GM23338 (cell line): ENCODE measurements around the gene RNF41. TPM values are rescaled to one million over a fixed set of nuclear protein-coding genes. Genes with fewer than 3 reads are reported as not detected.

Experiments
- ATAC-seq: fragments of 200-7000 bp; cut with Tn5 transposase; 3 replicates; pipeline ENCODE4 v1.9.1; 2020
- DNase-seq: peaks from one replicate; pipeline ENCODE4 v3.0.0-alpha.2; 2015; ENCODE audit warnings: low spot score
- H2AFZ ChIP-seq: fragments of 200-600 bp; sonication (generic); 2 replicates; pipeline ENCODE4 v1.8.0; 2016; ENCODE audit warnings: antibody characterized with exemption, mild to moderate bottlenecking, moderate library complexity
- H3F3A ChIP-seq: fragments of 200-600 bp; sonication (generic); replicated peaks from 2 replicates; pipeline ENCODE4 v1.8.0; 2017; ENCODE audit warnings: antibody characterized with exemption, mixed run types, low read depth
- H3K27ac ChIP-seq: fragments of 200-600 bp; sonication (generic); 2 replicates; pipeline ENCODE4 v1.6.1; 2016; ENCODE audit warnings: low read depth
- H3K27me3 ChIP-seq: fragments of 200-600 bp; sonication (generic); 2 replicates; pipeline ENCODE4 v1.8.0; 2016; ENCODE audit warnings: mild to moderate bottlenecking, mixed run types, moderate library complexity; ENCODE audit not compliant: insufficient read depth
- H3K36me3 ChIP-seq: fragments of 200-600 bp; sonication (generic); 2 replicates; pipeline ENCODE4 v1.8.0; 2016; ENCODE audit warnings: mild to moderate bottlenecking; ENCODE audit not compliant: insufficient read depth
- H3K4me1 ChIP-seq: fragments of 200-600 bp; sonication (generic); 2 replicates; pipeline ENCODE4 v1.8.0; 2016; ENCODE audit warnings: mild to moderate bottlenecking, moderate library complexity; ENCODE audit not compliant: insufficient read depth
- H3K4me2 ChIP-seq: fragments of 200-600 bp; sonication (generic); 2 replicates; pipeline ENCODE4 v1.7.1; 2017; ENCODE audit warnings: mixed run types
- H3K4me3 ChIP-seq: fragments of 200-600 bp; sonication (generic); 2 replicates; pipeline ENCODE4 v1.6.1; 2016; ENCODE audit warnings: mixed run types
- H3K79me2 ChIP-seq: fragments of 200-600 bp; sonication (generic); replicated peaks from 2 replicates; pipeline ENCODE4 v1.8.0; 2017; ENCODE audit warnings: mild to moderate bottlenecking; ENCODE audit not compliant: insufficient read depth
- H3K9me2 ChIP-seq: fragments of 200-600 bp; sonication (generic); 2 replicates; pipeline ENCODE4 v1.8.0; 2017; ENCODE audit not compliant: insufficient read depth
- H4K20me1 ChIP-seq: fragments of 200-600 bp; sonication (generic); replicated peaks from 2 replicates; pipeline ENCODE4 v1.8.0; 2017; ENCODE audit warnings: mild to moderate bottlenecking; ENCODE audit not compliant: insufficient read depth
- H3K27ac Mint-ChIP-seq: 2 replicates; pipeline ENCODE4 v1.8.0; 2020; ENCODE audit warnings: inconsistent platforms, mild to moderate bottlenecking, moderate library complexity, mixed read lengths
- H3K27me3 Mint-ChIP-seq: 3 replicates; pipeline ENCODE4 v1.8.0; 2022; ENCODE audit warnings: low read depth, mild to moderate bottlenecking, moderate library complexity, mixed read lengths, inconsistent platforms; ENCODE audit not compliant: insufficient read depth, poor library complexity
- H3K36me3 Mint-ChIP-seq: 3 replicates; pipeline ENCODE4 v1.8.0; 2021; ENCODE audit warnings: low read depth, mild to moderate bottlenecking, inconsistent platforms, moderate library complexity, mixed read lengths
- H3K4me1 Mint-ChIP-seq: 3 replicates; pipeline ENCODE4 v1.8.0; 2020; ENCODE audit warnings: mild to moderate bottlenecking, inconsistent platforms, mixed read lengths
- H3K4me3 Mint-ChIP-seq: 3 replicates; pipeline ENCODE4 v1.8.0; 2021; ENCODE audit warnings: moderate library complexity, mild to moderate bottlenecking, inconsistent platforms, mixed read lengths
- H3K9me3 Mint-ChIP-seq: 3 replicates; pipeline ENCODE4 v1.8.0; 2020; ENCODE audit warnings: moderate library complexity, mild to moderate bottlenecking, inconsistent platforms, mixed read lengths
- CREB1 ChIP-seq: fragments of 250-450 bp; sonication (Bioruptor Pico); IDR thresholded peaks from 2 replicates; pipeline ENCODE4 v1.5.0; 2020; ENCODE audit warnings: low read depth, mild to moderate bottlenecking, moderate library complexity
- CTCF ChIP-seq, 2 experiments: fragments of 200-600 bp in 1 of 2; sonication (generic) in 1 of 2; conservative IDR thresholded peaks; 2 replicates each; pipeline versions ENCODE4 v1.5.1 to v1.6.1; 2016 to 2017; ENCODE audit warnings: antibody characterized with exemption in 2 of 2, low read depth in 2 of 2, mild to moderate bottlenecking in 2 of 2, moderate library complexity in 1 of 2
- EZH2 ChIP-seq: fragments of 200-600 bp; sonication (generic); IDR thresholded peaks from one replicate; pipeline ENCODE4 v1.8.0; 2017; ENCODE audit warnings: antibody characterized with exemption, mild to moderate bottlenecking, low read depth; ENCODE audit not compliant: unreplicated experiment
- EZH2phosphoT487 ChIP-seq: fragments of 200-600 bp; sonication (generic); IDR thresholded peaks from one replicate; pipeline ENCODE4 v1.8.1; 2018; ENCODE audit warnings: antibody characterized with exemption; ENCODE audit not compliant: unreplicated experiment
- JUNB ChIP-seq: IDR thresholded peaks from one replicate; pipeline ENCODE4 v1.6.1; 2016; ENCODE audit warnings: antibody characterized with exemption; ENCODE audit not compliant: unreplicated experiment
- NANOG ChIP-seq: IDR thresholded peaks from 2 replicates; pipeline ENCODE4 v1.6.1; 2016; ENCODE audit warnings: antibody characterized with exemption, borderline replicate concordance
- POLR2AphosphoS5 ChIP-seq: IDR thresholded peaks from 2 replicates; pipeline ENCODE4 v1.6.1; 2016; ENCODE audit warnings: antibody characterized with exemption, low read depth
- STAT1 ChIP-seq: IDR thresholded peaks from one replicate; pipeline ENCODE4 v1.6.1; 2016; ENCODE audit warnings: antibody characterized with exemption; ENCODE audit not compliant: unreplicated experiment
- ZNF114 ChIP-seq: fragments of 250-450 bp; sonication (Bioruptor Pico); IDR thresholded peaks from 2 replicates; pipeline ENCODE4 v1.5.0; 2020; ENCODE audit warnings: mild to moderate bottlenecking, moderate library complexity
- ZNF331 ChIP-seq: fragments of 250-450 bp; sonication (Bioruptor Pico); IDR thresholded peaks from 2 replicates; pipeline ENCODE4 v1.5.0; 2020; ENCODE audit warnings: low read depth, mild to moderate bottlenecking, moderate library complexity
- polyA plus RNA-seq: library from polyadenylated mRNA; unstranded; fragments of >200 nt; fragmentation: Nextera tagmentation; extraction: Ambion mirVana; gene quantifications from 2 replicates; pipeline ENCODE4 v1.2.1, GENCODE V29; 2016
- total RNA-seq: library from RNA; depleted of rRNA; stranded (reverse); fragments of >200 nt; shearing (Covaris generic); gene quantifications from 2 replicates; pipeline ENCODE4 v1.2.3, GENCODE V29; 2014
- TF ChIP-seq, protein P1 (sequence below): IDR thresholded peaks from 2 replicates; pipeline ENCODE4 v1.6.1; 2016; ENCODE audit warnings: antibody characterized with exemption
- TF ChIP-seq, protein P2 (sequence below): fragments of 250-450 bp; sonication (Bioruptor Pico); IDR thresholded peaks from 2 replicates; pipeline ENCODE4 v1.5.0; 2020; ENCODE audit warnings: mild to moderate bottlenecking, moderate library complexity
- TF ChIP-seq, protein P3 (sequence below): IDR thresholded peaks from one replicate; pipeline ENCODE4 v1.6.1; 2018; ENCODE audit warnings: antibody characterized with exemption; ENCODE audit not compliant: unreplicated experiment

Gene RNF41
- total and polyA plus RNA-seq, 2 experiments from 2014 or later = 15.3 to 77.1 TPM

GRCh38 chr12:56169229-56169759 lies 52.4 kb downstream of the RNF41 start:
- 0 out of 2 replicates have a peak, but pooled peaks cover 8% of the 10 kb centered on the region for H4K20me1 ChIP-seq
- H3K9me3 Mint-ChIP-seq = no peaks in the 10 kb centered on the region
- ATAC-seq (no peak), DNase-seq (no peak)
- H3K4me2 ChIP-seq = no peak overlapping the region
- H3F3A ChIP-seq = peaks cover 28% of the 10 kb centered on the region
- peaks cover 93% of the 10 kb centered on the region for H3K36me3 Mint-ChIP-seq
- H2AFZ ChIP-seq = no peak overlapping the region
- H3K4me1 Mint-ChIP-seq = no peaks in the 10 kb centered on the region
- no peak overlapping the region for H3K27ac ChIP-seq
- H3K4me1 ChIP-seq = no peaks in the 10 kb centered on the region
- peaks cover 7% of the 10 kb centered on the region for H3K27me3 Mint-ChIP-seq
- no peaks in the 10 kb centered on the region for H3K9me2 ChIP-seq
- H3K4me3 Mint-ChIP-seq = no peak overlapping the region
- TF ChIP-seq CTCF (conservative IDR thresholded peaks at IDR 0.05; ENCODE audit: low read depth in 2 of 2) (no peak), NANOG (no peak), EZH2 (no peak), CREB1 (CRISPR knock-in tag) (no peak), ZNF114 (no peak), STAT1 (no peak), POLR2AphosphoS5 (no peak), JUNB (no peak), EZH2phosphoT487 (no peak), ZNF331 (no peak)
- TF ChIP-seq, protein P1, sequence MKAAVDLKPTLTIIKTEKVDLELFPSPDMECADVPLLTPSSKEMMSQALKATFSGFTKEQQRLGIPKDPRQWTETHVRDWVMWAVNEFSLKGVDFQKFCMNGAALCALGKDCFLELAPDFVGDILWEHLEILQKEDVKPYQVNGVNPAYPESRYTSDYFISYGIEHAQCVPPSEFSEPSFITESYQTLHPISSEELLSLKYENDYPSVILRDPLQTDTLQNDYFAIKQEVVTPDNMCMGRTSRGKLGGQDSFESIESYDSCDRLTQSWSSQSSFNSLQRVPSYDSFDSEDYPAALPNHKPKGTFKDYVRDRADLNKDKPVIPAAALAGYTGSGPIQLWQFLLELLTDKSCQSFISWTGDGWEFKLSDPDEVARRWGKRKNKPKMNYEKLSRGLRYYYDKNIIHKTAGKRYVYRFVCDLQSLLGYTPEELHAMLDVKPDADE = no peak
- TF ChIP-seq, protein P2, sequence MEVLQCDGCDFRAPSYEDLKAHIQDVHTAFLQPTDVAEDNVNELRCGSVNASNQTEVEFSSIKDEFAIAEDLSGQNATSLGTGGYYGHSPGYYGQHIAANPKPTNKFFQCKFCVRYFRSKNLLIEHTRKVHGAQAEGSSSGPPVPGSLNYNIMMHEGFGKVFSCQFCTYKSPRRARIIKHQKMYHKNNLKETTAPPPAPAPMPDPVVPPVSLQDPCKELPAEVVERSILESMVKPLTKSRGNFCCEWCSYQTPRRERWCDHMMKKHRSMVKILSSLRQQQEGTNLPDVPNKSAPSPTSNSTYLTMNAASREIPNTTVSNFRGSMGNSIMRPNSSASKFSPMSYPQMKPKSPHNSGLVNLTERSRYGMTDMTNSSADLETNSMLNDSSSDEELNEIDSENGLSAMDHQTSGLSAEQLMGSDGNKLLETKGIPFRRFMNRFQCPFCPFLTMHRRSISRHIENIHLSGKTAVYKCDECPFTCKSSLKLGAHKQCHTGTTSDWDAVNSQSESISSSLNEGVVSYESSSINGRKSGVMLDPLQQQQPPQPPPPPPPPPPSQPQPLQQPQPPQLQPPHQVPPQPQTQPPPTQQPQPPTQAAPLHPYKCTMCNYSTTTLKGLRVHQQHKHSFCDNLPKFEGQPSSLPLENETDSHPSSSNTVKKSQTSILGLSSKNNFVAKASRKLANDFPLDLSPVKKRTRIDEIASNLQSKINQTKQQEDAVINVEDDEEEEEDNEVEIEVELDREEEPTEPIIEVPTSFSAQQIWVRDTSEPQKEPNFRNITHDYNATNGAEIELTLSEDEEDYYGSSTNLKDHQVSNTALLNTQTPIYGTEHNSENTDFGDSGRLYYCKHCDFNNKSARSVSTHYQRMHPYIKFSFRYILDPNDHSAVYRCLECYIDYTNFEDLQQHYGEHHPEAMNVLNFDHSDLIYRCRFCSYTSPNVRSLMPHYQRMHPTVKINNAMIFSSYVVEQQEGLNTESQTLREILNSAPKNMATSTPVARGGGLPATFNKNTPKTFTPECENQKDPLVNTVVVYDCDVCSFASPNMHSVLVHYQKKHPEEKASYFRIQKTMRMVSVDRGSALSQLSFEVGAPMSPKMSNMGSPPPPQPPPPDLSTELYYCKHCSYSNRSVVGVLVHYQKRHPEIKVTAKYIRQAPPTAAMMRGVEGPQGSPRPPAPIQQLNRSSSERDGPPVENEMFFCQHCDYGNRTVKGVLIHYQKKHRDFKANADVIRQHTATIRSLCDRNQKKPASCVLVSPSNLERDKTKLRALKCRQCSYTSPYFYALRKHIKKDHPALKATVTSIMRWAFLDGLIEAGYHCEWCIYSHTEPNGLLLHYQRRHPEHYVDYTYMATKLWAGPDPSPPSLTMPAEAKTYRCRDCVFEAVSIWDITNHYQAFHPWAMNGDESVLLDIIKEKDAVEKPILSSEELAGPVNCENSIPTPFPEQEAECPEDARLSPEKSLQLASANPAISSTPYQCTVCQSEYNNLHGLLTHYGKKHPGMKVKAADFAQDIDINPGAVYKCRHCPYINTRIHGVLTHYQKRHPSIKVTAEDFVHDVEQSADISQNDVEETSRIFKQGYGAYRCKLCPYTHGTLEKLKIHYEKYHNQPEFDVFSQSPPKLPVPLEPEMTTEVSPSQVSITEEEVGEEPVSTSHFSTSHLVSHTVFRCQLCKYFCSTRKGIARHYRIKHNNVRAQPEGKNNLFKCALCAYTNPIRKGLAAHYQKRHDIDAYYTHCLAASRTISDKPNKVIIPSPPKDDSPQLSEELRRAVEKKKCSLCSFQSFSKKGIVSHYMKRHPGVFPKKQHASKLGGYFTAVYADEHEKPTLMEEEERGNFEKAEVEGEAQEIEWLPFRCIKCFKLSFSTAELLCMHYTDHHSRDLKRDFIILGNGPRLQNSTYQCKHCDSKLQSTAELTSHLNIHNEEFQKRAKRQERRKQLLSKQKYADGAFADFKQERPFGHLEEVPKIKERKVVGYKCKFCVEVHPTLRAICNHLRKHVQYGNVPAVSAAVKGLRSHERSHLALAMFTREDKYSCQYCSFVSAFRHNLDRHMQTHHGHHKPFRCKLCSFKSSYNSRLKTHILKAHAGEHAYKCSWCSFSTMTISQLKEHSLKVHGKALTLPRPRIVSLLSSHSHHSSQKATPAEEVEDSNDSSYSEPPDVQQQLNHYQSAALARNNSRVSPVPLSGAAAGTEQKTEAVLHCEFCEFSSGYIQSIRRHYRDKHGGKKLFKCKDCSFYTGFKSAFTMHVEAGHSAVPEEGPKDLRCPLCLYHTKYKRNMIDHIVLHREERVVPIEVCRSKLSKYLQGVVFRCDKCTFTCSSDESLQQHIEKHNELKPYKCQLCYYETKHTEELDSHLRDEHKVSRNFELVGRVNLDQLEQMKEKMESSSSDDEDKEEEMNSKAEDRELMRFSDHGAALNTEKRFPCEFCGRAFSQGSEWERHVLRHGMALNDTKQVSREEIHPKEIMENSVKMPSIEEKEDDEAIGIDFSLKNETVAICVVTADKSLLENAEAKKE = no peak
- TF ChIP-seq, protein P3, sequence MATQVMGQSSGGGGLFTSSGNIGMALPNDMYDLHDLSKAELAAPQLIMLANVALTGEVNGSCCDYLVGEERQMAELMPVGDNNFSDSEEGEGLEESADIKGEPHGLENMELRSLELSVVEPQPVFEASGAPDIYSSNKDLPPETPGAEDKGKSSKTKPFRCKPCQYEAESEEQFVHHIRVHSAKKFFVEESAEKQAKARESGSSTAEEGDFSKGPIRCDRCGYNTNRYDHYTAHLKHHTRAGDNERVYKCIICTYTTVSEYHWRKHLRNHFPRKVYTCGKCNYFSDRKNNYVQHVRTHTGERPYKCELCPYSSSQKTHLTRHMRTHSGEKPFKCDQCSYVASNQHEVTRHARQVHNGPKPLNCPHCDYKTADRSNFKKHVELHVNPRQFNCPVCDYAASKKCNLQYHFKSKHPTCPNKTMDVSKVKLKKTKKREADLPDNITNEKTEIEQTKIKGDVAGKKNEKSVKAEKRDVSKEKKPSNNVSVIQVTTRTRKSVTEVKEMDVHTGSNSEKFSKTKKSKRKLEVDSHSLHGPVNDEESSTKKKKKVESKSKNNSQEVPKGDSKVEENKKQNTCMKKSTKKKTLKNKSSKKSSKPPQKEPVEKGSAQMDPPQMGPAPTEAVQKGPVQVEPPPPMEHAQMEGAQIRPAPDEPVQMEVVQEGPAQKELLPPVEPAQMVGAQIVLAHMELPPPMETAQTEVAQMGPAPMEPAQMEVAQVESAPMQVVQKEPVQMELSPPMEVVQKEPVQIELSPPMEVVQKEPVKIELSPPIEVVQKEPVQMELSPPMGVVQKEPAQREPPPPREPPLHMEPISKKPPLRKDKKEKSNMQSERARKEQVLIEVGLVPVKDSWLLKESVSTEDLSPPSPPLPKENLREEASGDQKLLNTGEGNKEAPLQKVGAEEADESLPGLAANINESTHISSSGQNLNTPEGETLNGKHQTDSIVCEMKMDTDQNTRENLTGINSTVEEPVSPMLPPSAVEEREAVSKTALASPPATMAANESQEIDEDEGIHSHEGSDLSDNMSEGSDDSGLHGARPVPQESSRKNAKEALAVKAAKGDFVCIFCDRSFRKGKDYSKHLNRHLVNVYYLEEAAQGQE = no peak
- no peak overlapping the region; the same call in 1 of the 2 replicates for H3K27ac Mint-ChIP-seq
- no peaks in the 10 kb centered on the region for H3K79me2 ChIP-seq
- peaks cover 65% of the 10 kb centered on the region for H3K36me3 ChIP-seq
- no peak overlapping the region for H3K4me3 ChIP-seq
- H3K27me3 ChIP-seq = no peaks in the 10 kb centered on the region
